Measurements from ENCODE around the gene NSD1. TPM values are rescaled to one million over a fixed set of nuclear protein-coding genes. Genes with fewer than 3 reads are reported as not detected.

The NSD1 gene
- total and polyA plus RNA-seq, 10 of the 15 experiments (the other 5 are each of a cell fraction or from before 2014, with no cell fraction given) = 7.0 to 57.9 (median 30.4) TPM

- ATAC-seq (no peak), FAIRE-seq (no peak), DNase-seq (ENCODE audit: low read depth, low spot score) (no peak)
- Histone ChIP-seq H2AFZ (ENCODE audit: control insufficient read depth, low read depth, low read length) (no peak overlapping the region), H3K79me2 (ENCODE audit: control insufficient read depth, insufficient read depth, low read length) (peaks cover 10% of the 10 kb centered on the region), H3K27me3 (replicated peaks in 1 of 2; ENCODE audit: control insufficient read depth in 2 of 2, insufficient read depth in 2 of 2, low read length in 1 of 2) (no peaks in the 10 kb centered on the region), H3K36me3 (ENCODE audit: control insufficient read depth in 2 of 2, insufficient read depth in 2 of 2, low read length in 1 of 2) (peaks cover 19 to 72% of the 10 kb centered on the region in 2 experiments), H3K27ac (ENCODE audit: control insufficient read depth, insufficient read depth) (no peak overlapping the region), H3K9ac (ENCODE audit: control insufficient read depth, insufficient read depth, low read length) (no peak overlapping the region), H4K20me1 (ENCODE audit: control insufficient read depth, insufficient read depth) (no peaks in the 10 kb centered on the region), H3K9me3 (replicated peaks; ENCODE audit: control insufficient read depth, insufficient read depth, low read length) (no peaks in the 10 kb centered on the region; the same call in 2 of the 3 replicates), H3K4me3 (no peak overlapping the region), H3K4me2 (ENCODE audit: control insufficient read depth, insufficient read depth) (no peak overlapping the region), H3K4me1 (ENCODE audit: control insufficient read depth, insufficient read depth, low read length) (no peaks in the 10 kb centered on the region)
- ChIA-PET CTCF (no interaction called here), POLR2A (no interaction called here), RAD21 (ENCODE audit: unreplicated experiment) (no interaction called here), SMC1A (ENCODE audit: uncharacterized antibody, unreplicated experiment) (interaction anchor here (1.5 to 1.6 kb wide), 2 partner anchors 12 to 15 kb away, joined by 4 read pairs; partner anchors contain the start of gene LMAN2)
- in situ Hi-C loops (cut with MboI) = no loop called here
- no TSS peak for BruUV-seq (replicated peaks)
- WGBS (ENCODE audit: insufficient coverage, insufficient replicate concordance, low lambda C conversion rate, missing lambda C conversion rate) = 93% methylated on average over 7 of the region's 7 CpGs
- intact Hi-C loops (cut with micrococcal nuclease; ENCODE audit: unreplicated experiment) = no loop called here
- TF ChIP-seq ZNF217 (IDR thresholded peaks at IDR 0.05) (no peak), SMC3 (IDR thresholded peaks at IDR 0.05; ENCODE audit: borderline replicate concordance, low read length) (no peak), BHLHE40 (IDR thresholded peaks at IDR 0.05; ENCODE audit: borderline replicate concordance in 1 of 2, low read depth in 2 of 2, low read length in 1 of 2) (no peak), EED (IDR thresholded peaks at IDR 0.05; ENCODE audit: low read depth) (no peak), CUX1 (IDR thresholded peaks at IDR 0.05; ENCODE audit: insufficient replicate concordance, low read depth, low read length) (no peak), ZBTB11 (CRISPR knock-in tag; IDR thresholded peaks at IDR 0.05) (no peak), JUNB (IDR thresholded peaks at IDR 0.05) (no peak), POLR2A (IDR thresholded peaks at IDR 0.05; ENCODE audit: low read depth, low read length) (no peak)
These were observed 202.1 kb downstream of the NSD1 start for GRCh38 chr5:177335701-177336065.
